ENCODE measurements around the gene LCE6A. TPM values are rescaled to one million over a fixed set of nuclear protein-coding genes. Genes with fewer than 3 reads are reported as not detected.

The LCE6A gene
- not detected in 2 replicates for total RNA-seq
- long read RNA-seq = 0 reads

GRCh38 chr1:152842556-152842955 is at the start of gene LCE6A:
LCE6A (plus strand) TSS chr1:152842856; CDS start chr1:152843521, 665 bp downstream.
- Mint-ChIP-seq H3K4me3 (ENCODE audit: unreplicated experiment) (no peak within 1 kb of the TSS), H3K27me3 (ENCODE audit: unreplicated experiment) (no peaks in the 10 kb centered on the region), H3K27ac (ENCODE audit: unreplicated experiment) (no peak within 1 kb of the TSS), H3K36me3 (ENCODE audit: unreplicated experiment) (no peaks in the 10 kb centered on the region), H3K4me1 (ENCODE audit: unreplicated experiment) (no peaks in the 10 kb centered on the region), H3K9me3 (ENCODE audit: unreplicated experiment) (no peaks in the 10 kb centered on the region)
- TF ChIP-seq, protein P1, sequence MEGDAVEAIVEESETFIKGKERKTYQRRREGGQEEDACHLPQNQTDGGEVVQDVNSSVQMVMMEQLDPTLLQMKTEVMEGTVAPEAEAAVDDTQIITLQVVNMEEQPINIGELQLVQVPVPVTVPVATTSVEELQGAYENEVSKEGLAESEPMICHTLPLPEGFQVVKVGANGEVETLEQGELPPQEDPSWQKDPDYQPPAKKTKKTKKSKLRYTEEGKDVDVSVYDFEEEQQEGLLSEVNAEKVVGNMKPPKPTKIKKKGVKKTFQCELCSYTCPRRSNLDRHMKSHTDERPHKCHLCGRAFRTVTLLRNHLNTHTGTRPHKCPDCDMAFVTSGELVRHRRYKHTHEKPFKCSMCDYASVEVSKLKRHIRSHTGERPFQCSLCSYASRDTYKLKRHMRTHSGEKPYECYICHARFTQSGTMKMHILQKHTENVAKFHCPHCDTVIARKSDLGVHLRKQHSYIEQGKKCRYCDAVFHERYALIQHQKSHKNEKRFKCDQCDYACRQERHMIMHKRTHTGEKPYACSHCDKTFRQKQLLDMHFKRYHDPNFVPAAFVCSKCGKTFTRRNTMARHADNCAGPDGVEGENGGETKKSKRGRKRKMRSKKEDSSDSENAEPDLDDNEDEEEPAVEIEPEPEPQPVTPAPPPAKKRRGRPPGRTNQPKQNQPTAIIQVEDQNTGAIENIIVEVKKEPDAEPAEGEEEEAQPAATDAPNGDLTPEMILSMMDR (IDR thresholded peaks at IDR 0.05) = no peak
- DNase-seq (ENCODE audit: extremely low spot score, unreplicated experiment) = no peak

DNA sequence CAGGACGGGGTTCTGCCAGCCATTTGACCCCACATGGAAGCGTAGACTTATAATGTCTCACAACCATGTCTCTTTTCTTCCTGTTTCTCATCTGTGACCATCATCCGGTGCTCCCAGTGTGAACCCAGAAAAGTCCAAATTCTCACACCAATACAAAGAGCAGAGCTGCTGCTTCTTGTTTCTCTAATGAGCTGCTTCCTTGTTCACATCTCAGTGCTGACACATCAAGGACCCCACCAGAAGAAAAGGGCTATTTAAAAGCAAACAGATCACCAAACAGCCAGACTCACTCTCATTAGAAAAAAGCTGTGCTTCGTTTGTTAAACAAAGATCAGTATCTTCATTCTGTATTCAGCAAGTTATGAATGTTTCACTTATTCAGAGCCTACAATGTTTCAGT is 47.0 kb upstream of the LCE6A start:
- H3K4me1 Mint-ChIP-seq (ENCODE audit: unreplicated experiment) = no peaks in the 10 kb centered on the region

DNA sequence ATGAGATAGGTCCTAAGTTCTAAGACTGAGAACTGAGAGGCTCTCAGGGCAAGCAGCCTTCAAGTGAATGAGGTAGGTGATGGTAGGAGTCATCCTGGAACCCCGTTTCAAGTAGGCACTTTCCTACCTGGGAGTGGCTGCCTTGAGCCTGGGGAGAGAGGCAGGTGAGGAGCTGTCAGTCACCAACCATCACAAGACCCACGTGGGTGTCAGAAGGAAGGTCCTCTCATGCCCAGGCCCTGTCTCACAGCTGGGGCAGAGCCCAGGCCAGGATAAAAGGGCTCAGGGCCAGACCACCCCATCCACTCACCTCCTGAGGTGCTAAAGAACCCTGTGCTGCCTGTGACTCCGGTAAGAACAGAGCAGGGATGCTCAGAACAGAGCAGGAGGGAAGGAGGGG is 46.2 kb upstream of the LCE6A start, which contains the start of gene LCE1D:
Gene LCE1D (plus strand): TSS at position 301 of the 400 bp plus-strand sequence. CDS start 1,074 bp downstream, outside the sequence.
- no peak within 1 kb of the TSS for H3K27ac Mint-ChIP-seq (ENCODE audit: unreplicated experiment)
- no peaks in the 10 kb centered on the region for H3K4me1 Mint-ChIP-seq (ENCODE audit: unreplicated experiment)
- no peak for DNase-seq (ENCODE audit: extremely low spot score, unreplicated experiment)
- no peaks in the 10 kb centered on the region for H3K36me3 Mint-ChIP-seq (ENCODE audit: unreplicated experiment)
- H3K27me3 Mint-ChIP-seq (ENCODE audit: unreplicated experiment) = no peaks in the 10 kb centered on the region
- H3K4me3 Mint-ChIP-seq (ENCODE audit: unreplicated experiment) = no peak within 1 kb of the TSS
- TF ChIP-seq, protein P1 (IDR thresholded peaks at IDR 0.05) = no peak
- peaks cover 4% of the 10 kb centered on the region for H3K9me3 Mint-ChIP-seq (ENCODE audit: unreplicated experiment)

More for the DNA sequence above, 47.0 kb upstream of the LCE6A start:
- TF ChIP-seq, protein P1 (IDR thresholded peaks at IDR 0.05) = no peak
- DNase-seq (ENCODE audit: extremely low spot score, unreplicated experiment) = no peak
- no peaks in the 10 kb centered on the region for H3K9me3 Mint-ChIP-seq (ENCODE audit: unreplicated experiment)
- no peaks in the 10 kb centered on the region for H3K36me3 Mint-ChIP-seq (ENCODE audit: unreplicated experiment)
- H3K27me3 Mint-ChIP-seq (ENCODE audit: unreplicated experiment) = no peaks in the 10 kb centered on the region
- no peak overlapping the region for H3K4me3 Mint-ChIP-seq (ENCODE audit: unreplicated experiment)
- no peak overlapping the region for H3K27ac Mint-ChIP-seq (ENCODE audit: unreplicated experiment)

GRCh38 chr1:152801333-152801732 is 41.3 kb upstream of the LCE6A start:
- H3K36me3 Mint-ChIP-seq (ENCODE audit: unreplicated experiment) = no peaks in the 10 kb centered on the region
- TF ChIP-seq, protein P1 (IDR thresholded peaks at IDR 0.05) = no peak
- no peaks in the 10 kb centered on the region for H3K4me1 Mint-ChIP-seq (ENCODE audit: unreplicated experiment)
- DNase-seq (ENCODE audit: extremely low spot score, unreplicated experiment) = no peak
- H3K4me3 Mint-ChIP-seq (ENCODE audit: unreplicated experiment) = no peak overlapping the region
- peaks cover 5% of the 10 kb centered on the region for H3K9me3 Mint-ChIP-seq (ENCODE audit: unreplicated experiment)
- no peak overlapping the region for H3K27ac Mint-ChIP-seq (ENCODE audit: unreplicated experiment)
- H3K27me3 Mint-ChIP-seq (ENCODE audit: unreplicated experiment) = no peaks in the 10 kb centered on the region

DNA sequence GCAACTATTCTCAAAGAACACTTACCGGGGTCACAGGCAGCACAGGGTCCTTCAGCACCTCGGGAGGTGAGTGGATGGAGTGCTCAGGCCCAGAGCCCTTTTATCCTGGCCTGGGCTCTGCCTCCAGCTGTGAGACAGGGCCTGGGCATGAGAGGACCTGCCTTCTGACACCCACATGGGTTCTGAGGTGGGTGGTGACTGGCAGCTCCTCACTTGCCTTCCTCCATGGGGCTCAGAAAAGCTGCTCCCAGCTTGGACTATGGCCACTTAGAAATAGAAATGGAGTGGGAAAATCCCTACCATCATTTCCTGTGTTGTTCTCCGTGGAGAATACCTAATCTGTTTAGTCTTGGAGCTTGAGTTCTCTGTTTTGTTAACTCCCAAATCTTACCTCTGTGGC is 36.1 kb upstream of the LCE6A start, which contains the start of gene LCE1C:
Gene LCE1C (minus strand): TSS at position 76 of the 400 bp plus-strand sequence. CDS start 1,173 bp downstream, outside the sequence.
- no peaks in the 10 kb centered on the region for H3K36me3 Mint-ChIP-seq (ENCODE audit: unreplicated experiment)
- TF ChIP-seq, protein P1 (IDR thresholded peaks at IDR 0.05) = no peak
- no peaks in the 10 kb centered on the region for H3K9me3 Mint-ChIP-seq (ENCODE audit: unreplicated experiment)
- no peak for DNase-seq (ENCODE audit: extremely low spot score, unreplicated experiment)
- no peak within 1 kb of the TSS for H3K4me3 Mint-ChIP-seq (ENCODE audit: unreplicated experiment)
- H3K4me1 Mint-ChIP-seq (ENCODE audit: unreplicated experiment) = no peaks in the 10 kb centered on the region
- H3K27me3 Mint-ChIP-seq (ENCODE audit: unreplicated experiment) = no peaks in the 10 kb centered on the region
- H3K27ac Mint-ChIP-seq (ENCODE audit: unreplicated experiment) = no peak within 1 kb of the TSS

Data from osteocyte (in vitro differentiated cells).